Measurements from ENCODE around the gene BET1. TPM values are rescaled to one million over a fixed set of nuclear protein-coding genes. Genes with fewer than 3 reads are reported as not detected.
"Not testable (repeated sequence)": the region's sequence is repeated elsewhere in the genome, so short reads cannot be mapped to it uniquely, and the experiment has no call there.

BET1 gene, protein sequence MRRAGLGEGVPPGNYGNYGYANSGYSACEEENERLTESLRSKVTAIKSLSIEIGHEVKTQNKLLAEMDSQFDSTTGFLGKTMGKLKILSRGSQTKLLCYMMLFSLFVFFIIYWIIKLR
- total RNA-seq (ENCODE audit: insufficient read depth, low replicate concordance) = 56.3 TPM

DNA sequence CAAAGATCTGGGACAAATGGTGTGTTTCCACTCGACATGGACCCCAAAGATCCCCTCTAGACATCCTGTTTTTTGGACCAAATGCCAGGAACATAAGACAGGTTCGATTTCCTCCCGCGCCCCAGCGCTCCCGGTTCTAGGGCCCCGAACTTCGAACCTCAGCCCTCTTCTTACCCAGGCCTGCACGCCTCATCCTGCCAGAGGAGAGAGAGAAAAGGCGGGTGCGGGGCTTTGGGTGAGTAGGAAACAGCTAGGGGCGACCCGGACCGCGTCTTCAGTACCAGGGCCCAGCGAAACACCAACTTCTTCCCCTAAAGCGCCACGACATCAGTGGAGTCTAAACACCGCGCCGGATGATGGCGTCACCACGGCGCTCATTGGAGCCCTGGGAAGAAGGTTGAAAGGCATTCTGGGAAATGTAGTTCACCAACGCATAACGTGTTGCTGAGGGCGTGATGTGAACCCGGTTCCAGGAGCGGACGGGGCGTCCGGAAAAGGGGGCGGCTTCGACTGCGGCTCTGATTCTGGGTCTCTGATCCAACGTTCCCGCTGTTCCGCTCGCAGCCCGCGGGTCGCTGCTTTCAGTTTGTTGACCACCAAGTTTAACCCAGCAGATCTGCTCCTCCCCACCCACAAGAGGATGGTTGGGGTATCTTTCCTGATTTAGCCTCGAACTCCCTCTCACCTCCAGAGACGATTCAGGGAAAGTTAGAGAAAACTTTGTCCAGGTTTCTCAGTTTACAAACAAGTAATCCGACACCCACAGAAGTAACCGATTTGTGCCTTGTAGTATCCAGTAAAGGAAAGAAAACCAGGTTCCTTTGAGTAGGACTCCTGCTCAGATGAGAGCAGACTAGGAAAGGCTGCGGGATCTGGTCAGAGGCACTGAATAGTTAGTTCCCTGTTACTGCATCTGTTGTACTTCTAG lies at the start of gene BET1:
Gene BET1 (minus strand): TSS at position 332 of the 928 bp plus-strand sequence. CDS start 139 bp downstream, at position 193.
- DNase-seq (ENCODE audit: low spot score) = peak; percentile 99

DNA sequence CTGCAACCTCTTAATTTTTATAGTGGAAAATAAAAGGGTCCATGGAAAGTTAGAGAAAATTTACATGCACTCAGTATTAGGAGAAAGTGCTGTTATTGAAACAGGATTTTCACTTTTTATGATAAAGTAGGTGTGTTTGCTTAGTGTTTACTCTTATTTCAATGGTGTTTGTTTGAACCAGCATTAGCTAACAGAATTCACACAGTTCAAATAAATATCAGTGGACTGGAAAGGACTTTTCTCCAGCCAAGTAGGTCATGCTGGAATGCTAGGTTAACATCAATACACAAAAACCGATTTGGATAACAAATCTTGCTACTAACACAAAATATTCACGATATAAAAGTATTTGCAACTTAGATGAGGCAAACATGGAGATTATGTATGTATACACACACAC lies 49.4 kb upstream of the BET1 start:
- no peak for DNase-seq (ENCODE audit: low spot score)

DNA sequence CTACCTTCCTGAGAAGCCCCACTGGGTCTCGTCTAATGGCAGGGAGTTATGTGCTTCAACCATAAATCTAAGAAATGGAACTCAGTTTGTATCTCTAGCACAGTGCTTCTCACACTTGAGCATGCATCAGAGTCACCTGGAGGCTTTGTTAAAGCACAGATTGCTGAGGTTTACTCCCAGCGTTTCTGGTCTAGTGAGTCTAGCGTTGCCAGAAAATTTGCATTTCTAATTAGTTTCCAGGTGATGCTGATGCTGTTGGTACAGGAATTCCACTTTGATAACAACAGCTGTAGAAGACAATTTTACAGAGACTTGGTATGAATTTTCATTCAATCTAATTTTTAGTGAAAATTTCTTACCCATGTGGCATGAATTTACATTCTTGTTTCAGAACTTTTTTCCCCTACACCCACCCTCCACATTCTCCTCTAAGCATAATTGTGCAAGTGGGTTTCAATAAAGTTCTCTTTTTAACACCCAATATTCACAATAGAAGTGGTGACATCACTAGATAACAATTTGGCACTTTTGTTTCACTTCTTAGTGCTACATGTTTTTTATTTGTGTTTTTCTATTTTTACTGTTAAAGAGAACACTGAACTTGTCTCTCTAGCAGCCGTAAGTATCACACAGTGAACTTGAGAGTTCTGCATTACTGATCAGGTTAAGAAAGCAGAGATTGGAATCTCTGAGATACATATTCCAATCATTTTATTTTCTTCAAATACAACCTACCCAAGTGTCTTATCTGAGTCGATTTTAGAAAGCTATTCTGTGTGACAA lies 48.4 kb upstream of the BET1 start:
- DNase-seq (ENCODE audit: low spot score) = no peak

DNA sequence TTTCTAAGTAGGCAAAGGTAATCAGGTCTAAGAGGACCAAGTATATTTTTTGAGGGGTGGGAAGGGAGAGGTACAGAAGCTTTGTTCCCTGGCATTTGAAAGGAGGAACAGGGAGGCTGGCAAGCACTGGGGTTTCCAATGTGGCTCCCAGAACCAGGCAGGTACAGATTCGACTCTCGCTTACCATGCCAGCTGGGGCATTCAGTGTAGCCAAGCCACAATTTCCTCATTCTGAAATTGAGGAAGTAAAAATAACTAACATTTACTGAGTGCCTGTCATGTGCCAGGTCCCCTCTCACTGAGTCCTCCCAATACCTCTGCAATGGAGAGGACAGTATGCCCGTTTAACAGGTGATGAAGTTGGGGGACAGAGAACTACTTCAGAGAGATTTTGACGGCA lies 45.9 kb upstream of the BET1 start:
- no peak for DNase-seq (ENCODE audit: low spot score)

DNA sequence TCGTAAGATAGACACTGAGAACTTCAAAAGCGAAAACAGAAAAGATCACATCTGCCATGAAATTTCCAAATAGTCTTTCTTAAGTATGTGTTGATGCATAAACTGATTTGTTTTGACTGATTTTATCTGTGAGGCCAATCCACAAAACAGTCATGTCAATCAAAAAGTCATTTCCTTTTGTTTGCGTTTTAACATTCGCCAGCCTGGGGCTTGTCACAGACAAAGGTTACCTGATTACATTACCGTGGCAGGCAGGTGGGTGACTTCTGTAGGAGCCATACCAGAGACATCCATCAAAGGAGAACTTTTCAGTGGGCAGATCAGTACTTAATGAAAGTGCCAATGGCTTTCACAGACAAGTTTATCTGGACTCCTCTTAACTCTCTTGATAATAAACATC lies 45.5 kb upstream of the BET1 start:
- no peak for DNase-seq (ENCODE audit: low spot score)

DNA sequence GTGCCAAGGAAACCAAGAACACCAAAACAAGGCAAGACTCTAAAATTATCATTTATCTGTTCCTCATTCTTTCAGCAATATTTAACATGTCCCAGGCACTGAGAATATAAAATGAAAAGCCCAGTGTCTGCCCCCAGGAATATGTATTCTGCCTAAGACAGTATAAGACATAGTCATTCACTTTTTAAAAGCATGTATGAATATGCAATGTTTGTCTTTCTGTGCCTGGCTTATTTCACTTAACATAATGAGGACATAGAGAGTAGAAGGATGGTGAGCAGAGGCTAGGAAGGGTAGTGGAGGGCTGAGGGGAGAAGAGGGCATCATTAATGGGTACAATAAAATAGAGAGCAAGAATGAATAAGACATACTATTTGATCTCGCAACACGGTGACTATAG lies 44.6 kb upstream of the BET1 start:
- no peak for DNase-seq (ENCODE audit: low spot score)

DNA sequence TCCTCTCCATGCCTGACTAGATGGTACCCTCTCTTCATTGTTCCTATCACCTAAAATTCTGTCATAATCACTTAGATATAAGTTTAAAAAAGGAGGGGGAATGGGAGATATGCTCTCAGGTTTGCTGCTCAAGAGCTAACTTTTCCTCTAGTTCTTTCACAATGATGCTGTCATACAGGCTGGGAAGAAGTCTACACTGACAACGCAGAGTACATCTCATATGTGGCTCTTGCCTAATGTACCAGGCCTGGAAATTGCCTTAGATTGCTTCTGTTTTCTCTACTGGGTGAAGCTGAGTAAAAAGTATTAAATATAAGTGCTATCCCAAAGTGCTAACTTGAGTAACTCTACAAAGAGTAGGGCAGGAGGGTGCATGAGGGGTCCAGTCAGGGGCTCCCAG lies 43.8 kb upstream of the BET1 start:
- no peak for DNase-seq (ENCODE audit: low spot score)

DNA sequence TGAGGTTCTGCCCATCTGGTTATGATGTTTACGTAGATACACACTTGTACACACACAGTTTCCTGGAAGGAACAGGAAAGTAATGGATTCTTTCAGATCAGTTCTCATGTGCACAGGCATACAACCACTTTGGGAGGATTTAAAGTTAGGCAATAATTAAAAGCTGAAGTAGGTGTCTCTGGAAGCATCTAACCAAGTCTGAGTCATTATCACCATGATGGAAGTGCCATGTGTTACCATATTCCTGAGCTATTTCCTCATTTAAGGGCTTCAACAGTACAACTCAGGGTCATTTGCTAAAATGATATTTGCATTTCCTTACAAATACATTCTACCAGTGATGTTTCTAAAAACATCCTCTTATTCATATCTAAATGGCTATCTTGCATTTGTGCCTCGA lies 41.4 kb upstream of the BET1 start:
- no peak for DNase-seq (ENCODE audit: low spot score)

DNA sequence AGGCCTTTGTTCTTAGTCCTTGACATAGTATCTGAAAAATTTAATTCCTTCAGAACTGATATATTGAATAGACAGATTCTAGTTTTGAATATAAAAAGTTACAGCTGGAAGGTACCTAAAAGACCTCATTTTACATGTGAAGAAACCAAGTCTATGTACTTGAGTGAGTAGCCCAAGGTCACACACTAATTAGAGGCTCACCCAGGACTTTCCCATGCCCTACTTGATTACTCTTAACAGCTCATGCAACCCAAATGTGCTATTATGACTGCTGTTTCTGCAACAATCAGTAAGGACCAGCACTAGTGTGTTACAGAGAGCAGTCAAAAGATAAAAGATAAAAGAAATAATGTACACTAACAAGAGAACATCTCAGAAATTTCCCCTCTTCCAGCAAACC lies 40.7 kb upstream of the BET1 start:
- DNase-seq (ENCODE audit: low spot score) = no peak

DNA sequence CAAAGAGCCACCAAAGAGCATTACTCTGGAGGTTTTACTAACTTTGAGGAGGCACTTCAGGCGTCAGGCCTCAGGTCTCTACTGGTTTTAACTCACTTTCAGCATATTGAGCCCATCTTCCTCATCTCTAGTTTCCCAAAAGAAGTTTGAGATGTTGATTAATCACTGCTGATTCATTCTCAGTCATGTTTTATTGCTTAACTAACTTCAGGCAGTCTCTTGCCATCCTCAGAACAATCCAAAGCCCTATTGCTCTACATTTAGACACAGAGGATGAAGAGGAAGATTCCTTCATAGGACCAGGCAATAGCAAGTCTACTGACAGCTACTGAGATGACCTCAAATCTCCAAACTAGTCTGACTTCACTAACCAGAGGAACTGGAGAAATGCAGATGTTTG lies 39.1 kb upstream of the BET1 start:
- no peak for DNase-seq (ENCODE audit: low spot score)

DNA sequence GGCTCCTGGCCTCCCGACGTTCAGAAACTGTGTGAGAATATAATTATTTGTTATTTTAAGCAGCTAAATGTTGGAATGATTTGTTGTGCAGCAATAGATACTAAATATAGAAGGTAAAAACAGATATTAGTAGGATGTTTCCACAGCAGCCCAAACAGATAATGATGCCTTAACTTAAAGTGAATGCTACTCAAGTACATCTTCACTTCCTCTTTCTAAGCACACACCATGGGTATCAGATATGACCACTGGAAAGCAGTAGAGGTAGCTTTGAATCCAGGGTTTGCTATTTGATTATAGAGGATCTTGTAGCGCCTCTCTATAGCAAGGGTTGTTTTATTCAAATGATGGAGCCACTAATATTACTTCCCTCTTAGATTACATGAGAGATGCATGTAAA lies 38.2 kb upstream of the BET1 start:
- DNase-seq (ENCODE audit: low spot score) = no peak

DNA sequence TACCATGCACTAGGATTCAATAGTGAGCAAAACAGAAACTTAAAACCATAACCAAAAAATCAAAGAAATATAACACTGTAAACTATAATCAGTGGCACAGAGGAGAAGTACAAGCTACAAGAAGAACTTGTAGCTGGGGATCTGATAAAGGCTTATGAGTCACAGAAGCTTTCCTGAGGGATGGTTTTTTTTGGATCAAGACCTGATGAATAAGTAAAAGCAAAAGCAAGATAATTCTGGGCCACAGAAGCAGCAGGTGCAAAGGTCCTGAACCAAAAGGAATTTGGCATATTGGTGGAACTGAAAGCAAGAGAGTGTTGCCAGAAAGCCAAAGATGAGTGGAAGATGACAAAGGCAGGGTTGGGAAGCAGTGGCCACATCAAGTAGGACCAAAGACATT lies 37.4 kb upstream of the BET1 start:
- peak; percentile 17 for DNase-seq (ENCODE audit: low spot score)

DNA sequence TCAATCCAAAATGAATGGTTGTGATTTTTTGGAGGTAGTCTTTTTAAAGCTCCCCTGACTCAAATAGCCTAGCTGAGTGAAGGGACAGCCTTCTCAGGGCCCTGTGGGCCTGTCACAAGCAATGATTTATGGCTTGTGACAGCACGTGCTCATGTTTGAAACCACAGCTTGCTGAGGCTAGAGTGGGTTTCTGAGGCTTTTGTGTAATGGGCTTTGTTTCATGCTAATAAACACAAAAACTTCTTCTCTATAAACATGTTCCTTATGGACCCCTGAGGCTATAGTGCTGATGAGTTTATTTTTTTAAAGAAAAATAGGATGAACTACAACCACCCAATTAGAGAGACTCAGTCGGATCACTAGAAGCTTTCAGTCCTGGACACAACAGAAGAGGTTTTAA lies 36.1 kb upstream of the BET1 start:
- DNase-seq (ENCODE audit: low spot score) = no peak

DNA sequence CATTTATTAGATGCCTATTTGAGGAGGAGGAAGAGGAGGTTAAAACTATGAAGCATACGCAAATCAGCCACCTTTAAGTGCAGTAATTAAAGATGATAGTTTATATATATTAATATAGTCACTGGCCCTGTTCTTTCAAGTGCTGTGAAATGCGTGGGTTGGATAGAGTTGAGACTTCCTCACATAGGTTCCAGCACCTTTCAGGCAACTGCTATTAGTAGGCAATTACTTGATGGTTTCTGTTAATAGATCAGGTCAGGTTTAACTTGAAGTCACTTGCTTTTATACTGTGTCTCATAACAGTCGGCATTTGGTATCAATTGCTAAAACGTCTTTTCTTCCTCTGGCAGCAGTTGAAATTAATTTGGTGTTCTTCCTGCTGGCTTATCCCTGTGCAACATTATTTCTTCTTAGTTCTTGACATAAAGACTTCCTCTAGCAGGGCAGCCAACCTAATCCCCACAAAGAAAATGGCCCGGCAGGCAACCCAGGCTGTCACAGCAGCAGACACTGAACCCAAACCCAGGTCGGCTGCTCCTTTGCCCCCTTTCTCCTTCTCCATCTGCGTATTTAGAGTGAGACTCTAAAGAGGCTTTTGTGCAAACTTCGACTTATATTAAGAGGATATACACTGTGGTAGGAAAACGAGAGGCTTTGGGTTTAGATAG lies 35.3 kb upstream of the BET1 start:
- DNase-seq (ENCODE audit: low spot score) = no peak

DNA sequence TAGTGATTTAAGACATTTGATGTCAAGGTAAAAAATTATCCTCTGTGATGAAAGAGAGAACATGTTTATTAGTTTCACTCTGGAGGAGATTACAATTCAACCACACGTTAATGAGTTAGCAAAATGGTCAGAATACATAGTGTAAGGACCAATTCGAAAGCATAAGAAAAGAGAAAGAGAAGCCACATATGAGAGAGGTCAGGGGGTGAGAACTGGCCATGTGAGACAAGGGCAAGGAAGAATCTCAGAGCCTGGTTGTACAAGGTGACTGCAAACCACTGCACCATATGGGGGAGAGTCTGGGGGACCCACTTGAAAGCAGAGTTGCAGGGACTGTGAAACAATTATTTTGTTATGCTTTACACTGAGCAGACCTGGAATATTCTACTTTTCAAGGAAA lies 27.7 kb upstream of the BET1 start:
- no peak for DNase-seq (ENCODE audit: low spot score)

DNA sequence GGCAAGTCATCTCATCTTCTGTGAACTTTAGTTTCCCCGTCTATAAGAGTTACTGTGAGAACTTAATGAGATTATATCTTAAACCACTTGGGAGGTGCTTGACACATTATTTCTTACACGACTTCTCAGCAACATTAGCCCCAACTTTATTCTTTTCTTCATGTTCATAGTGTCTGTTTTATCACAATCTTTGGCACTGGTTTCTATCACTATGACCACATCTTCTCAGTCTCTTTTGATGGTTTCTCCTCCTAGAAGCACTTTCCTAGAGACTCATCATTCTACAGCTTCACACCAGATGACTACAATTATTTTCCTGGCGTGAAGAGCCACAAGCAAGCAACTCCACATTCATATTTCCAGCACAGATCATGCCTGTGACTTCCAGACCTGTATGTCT lies 26.5 kb upstream of the BET1 start:
- no peak for DNase-seq (ENCODE audit: low spot score)

DNA sequence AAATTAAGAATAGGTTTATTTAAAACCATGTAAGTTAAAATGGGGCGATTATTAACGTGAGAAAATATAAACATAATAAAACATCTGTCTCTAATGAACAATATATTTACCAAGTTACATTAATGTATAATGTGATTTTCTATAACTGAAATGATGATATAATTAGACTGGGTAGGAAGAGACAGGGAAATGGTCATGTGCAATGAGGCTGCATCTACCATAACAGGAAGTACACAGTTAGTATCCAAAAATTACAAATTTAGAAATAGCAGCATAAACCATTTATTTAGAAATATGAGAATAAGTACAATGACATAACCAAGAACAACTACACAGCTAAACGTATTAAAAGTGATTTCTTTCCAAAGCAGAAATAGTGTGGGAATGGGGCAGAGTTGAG lies 25.8 kb upstream of the BET1 start:
- DNase-seq (ENCODE audit: low spot score) = no peak

DNA sequence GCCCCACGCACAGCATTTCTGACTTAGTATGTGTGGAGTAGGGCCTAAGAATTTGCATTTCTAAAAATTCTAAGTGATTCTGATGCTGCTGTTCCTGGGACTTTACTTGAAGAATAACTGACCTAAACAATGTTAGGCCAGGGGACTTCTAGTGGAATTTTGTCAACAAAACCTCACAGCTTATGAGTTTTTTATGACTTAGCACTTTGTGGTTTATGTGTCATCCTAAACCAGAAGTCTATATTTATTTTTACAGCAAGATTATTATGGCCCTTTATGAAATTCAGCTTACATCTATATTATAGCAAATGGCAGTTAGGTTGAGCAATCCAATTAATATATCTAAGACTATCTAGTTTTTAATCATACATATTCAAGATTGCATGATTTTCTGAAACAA lies 24.6 kb upstream of the BET1 start:
- no peak for DNase-seq (ENCODE audit: low spot score)

DNA sequence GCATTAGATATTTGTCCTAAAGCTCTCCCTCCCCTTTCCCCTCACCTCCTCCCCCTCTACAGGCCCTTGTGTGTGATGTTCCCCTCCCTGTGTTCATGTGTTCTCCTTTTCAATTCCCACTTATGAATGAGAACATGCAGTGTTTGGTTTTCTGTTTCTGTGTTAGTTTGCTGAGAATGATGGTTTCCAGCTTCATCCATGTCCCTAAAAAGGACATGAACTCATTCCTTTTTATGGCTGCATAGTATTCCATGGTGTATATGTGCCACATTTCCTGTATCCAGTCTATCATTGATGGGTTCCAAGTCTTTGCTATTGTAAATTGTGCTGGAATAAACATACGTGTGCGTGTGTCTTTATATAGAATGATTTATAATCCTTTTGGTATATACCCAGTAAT lies 22.5 kb upstream of the BET1 start:
- DNase-seq (ENCODE audit: low spot score) = not testable (repeated sequence)

DNA sequence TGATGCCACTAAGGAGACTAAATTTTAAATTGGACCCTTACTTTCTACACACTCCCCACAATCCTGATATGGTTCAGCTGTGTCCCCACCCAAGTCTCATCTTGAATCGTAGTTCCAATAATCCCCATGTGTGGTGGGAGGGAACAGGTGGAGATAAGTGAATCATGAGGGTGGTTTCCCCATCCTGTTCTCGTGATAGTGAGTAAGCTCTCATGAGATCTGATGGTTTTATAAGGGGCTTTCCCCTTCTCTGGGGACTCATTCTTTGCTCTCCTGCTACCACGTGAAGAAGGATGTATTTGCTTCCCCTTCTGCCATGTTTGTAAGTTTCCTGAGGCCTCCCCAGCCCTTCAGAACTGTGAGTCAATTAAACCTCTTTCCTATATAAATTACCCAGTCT lies 18.4 kb upstream of the BET1 start:
- DNase-seq (ENCODE audit: low spot score) = no peak

DNA sequence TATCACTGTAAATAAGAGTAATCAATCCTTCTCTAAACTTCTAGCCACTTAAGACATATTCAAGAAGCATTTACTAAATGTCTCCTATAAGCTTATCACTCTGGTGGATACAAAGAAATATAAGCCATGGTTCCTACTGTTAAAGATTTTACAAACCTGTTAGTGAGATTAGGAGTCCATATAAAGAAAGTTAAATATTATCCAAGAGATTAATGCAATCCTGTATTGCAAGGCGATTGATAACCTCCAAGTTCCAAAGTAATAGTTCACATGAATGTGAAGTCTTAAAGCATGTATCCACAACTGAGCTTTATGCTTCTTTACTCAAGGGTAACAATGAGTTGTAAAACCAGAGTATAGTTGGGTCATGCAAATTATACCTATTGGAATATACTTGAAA lies 12.6 kb upstream of the BET1 start:
- DNase-seq (ENCODE audit: low spot score) = no peak

DNA sequence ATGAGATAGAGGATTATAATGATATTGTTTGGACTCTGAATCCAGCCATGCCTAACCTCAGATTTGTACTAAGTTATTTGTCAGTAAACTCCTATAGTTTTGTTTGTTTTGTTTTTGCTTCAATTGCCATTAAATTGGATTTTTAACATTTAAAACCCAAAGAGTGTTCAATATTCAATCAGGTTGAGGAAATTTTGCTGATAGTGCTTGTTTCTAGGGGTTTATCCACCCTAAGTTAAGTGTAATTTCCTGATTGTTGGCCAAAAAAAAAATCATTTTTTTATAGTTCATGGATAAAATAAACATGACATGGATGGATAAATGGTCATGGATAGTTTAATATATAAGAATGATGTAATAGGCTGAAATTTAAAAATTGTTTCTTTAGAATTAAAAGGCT lies 11.4 kb upstream of the BET1 start:
- no peak for DNase-seq (ENCODE audit: low spot score)
